ENCODE measurements around the gene EFCC1. TPM values are rescaled to one million over a fixed set of nuclear protein-coding genes. Genes with fewer than 3 reads are reported as not detected.

Gene EFCC1
- total RNA-seq, 2 experiments from 2014 or later = not detected

DNA sequence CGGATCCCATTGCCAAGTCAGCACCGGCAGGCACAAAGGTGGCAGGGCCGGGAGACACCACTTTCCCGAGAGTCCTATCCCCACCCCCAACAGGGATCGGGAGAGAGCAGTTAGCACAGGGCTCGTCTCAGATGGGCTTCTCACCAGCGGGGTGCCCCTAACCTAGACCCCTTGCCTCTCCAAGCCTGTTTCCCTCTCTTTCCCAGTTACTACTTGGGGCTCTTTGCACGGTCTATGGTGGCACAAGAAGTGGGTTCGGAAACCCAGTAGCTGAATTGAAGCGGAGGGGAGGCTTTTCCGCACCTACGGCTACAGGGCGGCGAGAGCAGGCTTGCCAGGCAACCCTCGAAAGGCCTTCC, 383 bp upstream of the EFCC1 start:
- BruUV-seq (replicated peaks) = no TSS peak
- ChIA-PET POLR2A (interaction anchor here (0.6 kb wide), 1 partner anchor 233 kb away, joined by 4 read pairs; no protein-coding TSS in a partner anchor), CTCF (ENCODE audit: unreplicated experiment) (no interaction called here)
- Histone ChIP-seq H2AFZ (ENCODE audit: low read length) (no peak overlapping the region), H3K4me2 (ENCODE audit: low read length) (no peak overlapping the region), H3K27ac (ENCODE audit: low read depth, low read length, poor library complexity, severe bottlenecking) (no peak overlapping the region), H3K4me3 (ENCODE audit: low read depth, low read length, poor library complexity, severe bottlenecking) (no peak overlapping the region), H3K9me2 (ENCODE audit: insufficient read depth, low read length) (no peaks in the 10 kb centered on the region), H3K36me3 (ENCODE audit: insufficient read depth, low read length) (no peaks in the 10 kb centered on the region), H4K20me1 (ENCODE audit: insufficient read depth, low read length) (no peaks in the 10 kb centered on the region), H3K9me3 (ENCODE audit: low read length) (no peaks in the 10 kb centered on the region), H3K4me1 (ENCODE audit: insufficient read depth, low read length, poor library complexity, severe bottlenecking) (peaks cover 27% of the 10 kb centered on the region), H3K79me2 (ENCODE audit: insufficient read depth, low read depth, low read length) (no peaks in the 10 kb centered on the region)
- intact Hi-C loops (cut with micrococcal nuclease; ENCODE audit: unreplicated experiment) = no loop called here
- no peak for DNase-seq (ENCODE audit: low spot score)
- TF ChIP-seq EZH2phosphoT487 (IDR thresholded peaks at IDR 0.05; ENCODE audit: borderline replicate concordance, low read depth, low read length) = no peak

DNA sequence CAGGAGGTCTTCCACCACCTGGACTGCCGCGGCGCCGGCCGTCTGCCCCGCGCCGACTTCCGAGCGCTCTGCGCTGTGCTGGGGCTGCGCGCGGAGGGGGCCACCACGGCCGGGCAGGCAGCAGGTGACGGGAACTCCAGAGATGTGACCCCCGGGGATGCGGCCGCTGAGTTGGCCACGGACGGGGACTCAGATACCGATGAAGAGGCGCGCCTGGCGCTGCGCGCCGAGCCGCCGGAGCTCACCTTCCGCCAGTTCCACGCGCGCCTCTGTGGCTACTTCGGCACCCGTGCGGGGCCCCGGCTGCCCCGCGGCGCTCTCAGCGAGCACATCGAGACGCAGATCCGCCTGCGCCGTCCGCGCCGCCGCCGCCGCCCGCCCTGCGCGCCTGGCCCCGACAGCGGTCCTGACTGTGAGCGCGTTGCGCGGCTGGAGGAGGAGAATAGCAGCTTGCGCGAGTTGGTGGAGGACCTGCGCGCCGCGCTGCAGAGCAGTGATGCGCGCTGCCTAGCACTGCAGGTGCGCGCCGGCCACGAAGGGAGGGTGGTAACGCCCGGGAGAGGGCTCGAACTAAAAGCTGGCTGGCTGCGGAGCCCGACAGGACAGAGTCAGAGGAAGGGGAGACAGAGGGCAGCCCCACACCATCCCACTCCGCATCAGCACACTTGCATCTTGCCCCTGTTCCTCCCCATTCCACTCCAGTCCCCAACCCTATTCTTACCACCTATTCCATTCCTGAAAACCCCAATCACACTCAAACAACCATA, 885 bp downstream of the EFCC1 start:
- H3K79me2 ChIP-seq (ENCODE audit: insufficient read depth, low read depth, low read length) = no peaks in the 10 kb centered on the region
- H3K4me1 ChIP-seq (ENCODE audit: insufficient read depth, low read length, poor library complexity, severe bottlenecking) = peaks cover 22% of the 10 kb centered on the region
- no peak overlapping the region for H3K27ac ChIP-seq (ENCODE audit: low read depth, low read length, poor library complexity, severe bottlenecking)
- intact Hi-C loops (cut with micrococcal nuclease; ENCODE audit: unreplicated experiment) = no loop called here
- no peak overlapping the region for H3K4me2 ChIP-seq (ENCODE audit: low read length)
- no peaks in the 10 kb centered on the region for H3K9me2 ChIP-seq (ENCODE audit: insufficient read depth, low read length)
- POLR2A ChIA-PET = no interaction called here
- BruUV-seq (replicated peaks) = no TSS peak
- no peaks in the 10 kb centered on the region for H3K9me3 ChIP-seq (ENCODE audit: low read length)
- H2AFZ ChIP-seq (ENCODE audit: low read length) = no peak overlapping the region
- no peaks in the 10 kb centered on the region for H3K36me3 ChIP-seq (ENCODE audit: insufficient read depth, low read length)
- no peaks in the 10 kb centered on the region for H4K20me1 ChIP-seq (ENCODE audit: insufficient read depth, low read length)
- CTCF ChIA-PET (ENCODE audit: unreplicated experiment) = no interaction called here
- TF ChIP-seq CTCF (conservative IDR thresholded peaks at IDR 0.05; ENCODE audit: low read length) = no peak
- TF ChIP-seq EZH2phosphoT487 (IDR thresholded peaks at IDR 0.05; ENCODE audit: borderline replicate concordance, low read depth, low read length) = no peak
- DNase-seq (ENCODE audit: low spot score) = peak; percentile 27
- H3K4me3 ChIP-seq (ENCODE audit: low read depth, low read length, poor library complexity, severe bottlenecking) = no peak overlapping the region

GRCh38 chr3:129002573-129003569, 1.8 kb downstream of the EFCC1 start:
- H3K4me3 ChIP-seq (ENCODE audit: low read depth, low read length, poor library complexity, severe bottlenecking) = no peak overlapping the region
- no peak overlapping the region for H3K27ac ChIP-seq (ENCODE audit: low read depth, low read length, poor library complexity, severe bottlenecking)
- no peaks in the 10 kb centered on the region for H3K9me2 ChIP-seq (ENCODE audit: insufficient read depth, low read length)
- CTCF ChIA-PET (ENCODE audit: unreplicated experiment) = no interaction called here
- H2AFZ ChIP-seq (ENCODE audit: low read length) = no peak overlapping the region
- DNase-seq (ENCODE audit: low spot score) = no peak
- no peaks in the 10 kb centered on the region for H3K36me3 ChIP-seq (ENCODE audit: insufficient read depth, low read length)
- no TSS peak for BruUV-seq (replicated peaks)
- H3K4me2 ChIP-seq (ENCODE audit: low read length) = no peak overlapping the region; the same call in 1 of the 2 replicates
- TF ChIP-seq CTCF (conservative IDR thresholded peaks at IDR 0.05; ENCODE audit: low read length) = no peak
- TF ChIP-seq EZH2phosphoT487 (IDR thresholded peaks at IDR 0.05; ENCODE audit: borderline replicate concordance, low read depth, low read length) = no peak
- H3K9me3 ChIP-seq (ENCODE audit: low read length) = no peaks in the 10 kb centered on the region
- no peaks in the 10 kb centered on the region for H3K79me2 ChIP-seq (ENCODE audit: insufficient read depth, low read depth, low read length)
- POLR2A ChIA-PET = interaction anchor here (0.7 to 0.9 kb wide), 2 partner anchors 8 to 13 kb away, joined by 3 to 4 read pairs; no protein-coding TSS in a partner anchor
- peaks cover 22% of the 10 kb centered on the region for H3K4me1 ChIP-seq (ENCODE audit: insufficient read depth, low read length, poor library complexity, severe bottlenecking)
- no peaks in the 10 kb centered on the region for H4K20me1 ChIP-seq (ENCODE audit: insufficient read depth, low read length)
- intact Hi-C loops (cut with micrococcal nuclease; ENCODE audit: unreplicated experiment) = no loop called here

Data from OCI-LY7 (cell line).